GM19438 (cell line): ENCODE data around the gene SCN3A.

Experiments used
- ATAC-seq: cut with Tn5 transposase; IDR thresholded peaks from one replicate; pipeline ENCODE4 v1.9.1; 2021; ENCODE audit warnings: low read depth; ENCODE audit not compliant: unreplicated experiment

SCN3A gene

GRCh38 chr2:165114346-165114939 is 89.4 kb downstream of the SCN3A start:
- ATAC-seq, result no peak

GRCh38 chr2:165113414-165113813 is 90.4 kb downstream of the SCN3A start:
- no peak for ATAC-seq

GRCh38 chr2:165112789-165113188 is 91.1 kb downstream of the SCN3A start:
- ATAC-seq, result no peak

GRCh38 chr2:165112133-165112573 is 91.7 kb downstream of the SCN3A start:
- no peak for ATAC-seq

GRCh38 chr2:165110394-165110793 is 93.5 kb downstream of the SCN3A start:
- ATAC-seq, result no peak

- no peak for ATAC-seq
Measured at GRCh38 chr2:165109915-165110314, 93.9 kb downstream of the SCN3A start.

GRCh38 chr2:165105926-165106325 is 97.9 kb downstream of the SCN3A start:
- no peak for ATAC-seq

GRCh38 chr2:165087933-165088901 is 115.6 kb downstream of the SCN3A start:
- ATAC-seq, result no peak

- ATAC-seq, result no peak
Measured at GRCh38 chr2:165086337-165086736, 117.5 kb downstream of the SCN3A start.

- no peak for ATAC-seq
Measured at GRCh38 chr2:165083326-165083725, 120.5 kb downstream of the SCN3A start.

GRCh38 chr2:165082479-165082878 is 121.4 kb downstream of the SCN3A start:
- ATAC-seq, result no peak

- no peak for ATAC-seq
Measured at GRCh38 chr2:165081276-165081675, 122.6 kb downstream of the SCN3A start.

- ATAC-seq, result no peak
Measured at GRCh38 chr2:165079432-165079831, 124.4 kb downstream of the SCN3A start.

GRCh38 chr2:165078913-165079312 is 124.9 kb downstream of the SCN3A start:
- no peak for ATAC-seq

- ATAC-seq, result no peak
Measured at GRCh38 chr2:165074884-165075283, 129.0 kb downstream of the SCN3A start.

- ATAC-seq, result no peak
Measured at GRCh38 chr2:165074323-165074722, 129.5 kb downstream of the SCN3A start.

GRCh38 chr2:165070076-165070475 is 133.8 kb downstream of the SCN3A start:
- no peak for ATAC-seq

GRCh38 chr2:165069151-165069550 is 134.7 kb downstream of the SCN3A start:
- ATAC-seq, result no peak

- no peak for ATAC-seq
Measured at GRCh38 chr2:165068487-165068757, 135.4 kb downstream of the SCN3A start.

- no peak for ATAC-seq
Measured at GRCh38 chr2:165067643-165068486, 136.0 kb downstream of the SCN3A start.

- no peak for ATAC-seq
Measured at GRCh38 chr2:165064743-165065142, 139.1 kb downstream of the SCN3A start.
